ENCODE results near the gene SMCO2.

SMCO2 gene

DNA sequence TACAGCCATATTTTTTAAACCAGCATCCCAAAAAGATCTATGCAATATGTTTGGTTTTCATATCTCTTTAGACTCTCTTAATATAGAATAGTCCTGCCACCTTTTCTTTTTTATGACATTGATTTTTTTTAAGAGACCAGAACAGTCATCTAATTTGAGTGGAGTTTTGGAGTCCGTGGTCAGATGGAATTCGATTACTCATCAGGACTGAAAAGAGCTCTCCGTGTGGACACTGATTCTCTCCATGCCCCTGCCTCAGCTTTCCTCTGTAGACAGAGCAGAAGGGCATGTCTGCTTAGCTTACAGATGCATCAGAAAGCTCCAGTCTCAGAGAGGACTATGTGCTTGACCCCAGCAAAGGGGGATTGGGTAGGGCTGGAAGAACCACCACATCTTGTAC lies 27.8 kb downstream of the SMCO2 start:
- TF ChIP-seq SIN3A (IDR thresholded peaks at IDR 0.05; ENCODE audit: borderline replicate concordance, insufficient read depth, low read length) (no peak), FOXP2 (optimal IDR thresholded peaks at IDR 0.05; ENCODE audit: borderline replicate concordance, extremely low read depth, extremely low read length, insufficient read depth) (no peak), POLR2AphosphoS5 (IDR thresholded peaks at IDR 0.05; ENCODE audit: low read depth, low read length) (no peak), TAF1 (IDR thresholded peaks at IDR 0.05; ENCODE audit: borderline replicate concordance, insufficient read depth, low read length) (no peak)
- TF ChIP-seq, protein P1, sequence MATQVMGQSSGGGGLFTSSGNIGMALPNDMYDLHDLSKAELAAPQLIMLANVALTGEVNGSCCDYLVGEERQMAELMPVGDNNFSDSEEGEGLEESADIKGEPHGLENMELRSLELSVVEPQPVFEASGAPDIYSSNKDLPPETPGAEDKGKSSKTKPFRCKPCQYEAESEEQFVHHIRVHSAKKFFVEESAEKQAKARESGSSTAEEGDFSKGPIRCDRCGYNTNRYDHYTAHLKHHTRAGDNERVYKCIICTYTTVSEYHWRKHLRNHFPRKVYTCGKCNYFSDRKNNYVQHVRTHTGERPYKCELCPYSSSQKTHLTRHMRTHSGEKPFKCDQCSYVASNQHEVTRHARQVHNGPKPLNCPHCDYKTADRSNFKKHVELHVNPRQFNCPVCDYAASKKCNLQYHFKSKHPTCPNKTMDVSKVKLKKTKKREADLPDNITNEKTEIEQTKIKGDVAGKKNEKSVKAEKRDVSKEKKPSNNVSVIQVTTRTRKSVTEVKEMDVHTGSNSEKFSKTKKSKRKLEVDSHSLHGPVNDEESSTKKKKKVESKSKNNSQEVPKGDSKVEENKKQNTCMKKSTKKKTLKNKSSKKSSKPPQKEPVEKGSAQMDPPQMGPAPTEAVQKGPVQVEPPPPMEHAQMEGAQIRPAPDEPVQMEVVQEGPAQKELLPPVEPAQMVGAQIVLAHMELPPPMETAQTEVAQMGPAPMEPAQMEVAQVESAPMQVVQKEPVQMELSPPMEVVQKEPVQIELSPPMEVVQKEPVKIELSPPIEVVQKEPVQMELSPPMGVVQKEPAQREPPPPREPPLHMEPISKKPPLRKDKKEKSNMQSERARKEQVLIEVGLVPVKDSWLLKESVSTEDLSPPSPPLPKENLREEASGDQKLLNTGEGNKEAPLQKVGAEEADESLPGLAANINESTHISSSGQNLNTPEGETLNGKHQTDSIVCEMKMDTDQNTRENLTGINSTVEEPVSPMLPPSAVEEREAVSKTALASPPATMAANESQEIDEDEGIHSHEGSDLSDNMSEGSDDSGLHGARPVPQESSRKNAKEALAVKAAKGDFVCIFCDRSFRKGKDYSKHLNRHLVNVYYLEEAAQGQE (IDR thresholded peaks at IDR 0.05; ENCODE audit: insufficient read depth in 1 of 2, low read depth in 2 of 2, low read length in 2 of 2), result no peak

DNA sequence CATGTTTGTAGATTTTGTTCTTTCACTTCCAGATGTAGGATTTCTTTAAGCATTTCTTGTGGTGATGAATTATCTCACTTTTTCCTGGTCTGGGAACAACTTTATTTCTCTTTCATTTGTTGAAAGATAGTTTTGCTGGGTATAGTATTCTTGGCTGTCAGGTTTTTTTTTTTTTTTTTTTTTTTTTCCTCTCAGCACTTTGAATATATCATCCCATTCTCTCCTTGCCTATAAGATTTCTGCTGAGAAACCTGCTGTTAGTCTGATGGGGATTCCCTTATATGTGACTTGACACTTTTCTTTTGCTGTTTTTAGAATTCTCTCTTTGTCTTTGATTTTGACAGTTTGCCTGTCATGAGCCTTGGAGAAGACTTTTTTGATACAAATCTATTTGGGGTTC lies 30.5 kb downstream of the SMCO2 start:
- TF ChIP-seq TAF1 (IDR thresholded peaks at IDR 0.05; ENCODE audit: borderline replicate concordance, insufficient read depth, low read length), result no peak
- TF ChIP-seq POLR2AphosphoS5 (IDR thresholded peaks at IDR 0.05; ENCODE audit: low read depth, low read length), result no peak
- TF ChIP-seq FOXP2 (optimal IDR thresholded peaks at IDR 0.05; ENCODE audit: borderline replicate concordance, extremely low read depth, extremely low read length, insufficient read depth), result no peak
- TF ChIP-seq, protein P1 (IDR thresholded peaks at IDR 0.05; ENCODE audit: insufficient read depth in 1 of 2, low read depth in 2 of 2, low read length in 2 of 2), result no peak
- no peak for TF ChIP-seq SIN3A (IDR thresholded peaks at IDR 0.05; ENCODE audit: borderline replicate concordance, insufficient read depth, low read length)

DNA sequence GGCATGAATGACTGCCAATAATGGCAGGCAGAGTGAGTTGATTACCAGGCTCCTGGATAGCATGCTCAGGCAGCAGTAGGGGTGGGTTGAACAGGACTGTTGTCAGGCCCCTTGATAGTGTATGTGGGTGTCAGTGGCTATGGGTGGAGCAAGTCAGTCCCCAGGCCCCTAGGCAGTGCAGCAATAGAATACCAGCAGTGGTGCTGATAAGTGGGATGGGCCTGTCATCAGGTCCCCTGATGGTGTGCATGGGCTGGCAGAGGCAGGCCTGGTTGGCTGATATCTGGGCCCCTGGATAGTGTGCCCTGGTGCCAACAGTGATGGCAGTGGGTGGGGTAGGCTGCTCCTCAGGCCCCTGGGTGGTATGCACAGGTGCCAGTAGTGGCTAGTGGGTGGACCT lies 32.4 kb downstream of the SMCO2 start:
- TF ChIP-seq, protein P1 (IDR thresholded peaks at IDR 0.05; ENCODE audit: insufficient read depth in 1 of 2, low read depth in 2 of 2, low read length in 2 of 2), result no peak

DNA sequence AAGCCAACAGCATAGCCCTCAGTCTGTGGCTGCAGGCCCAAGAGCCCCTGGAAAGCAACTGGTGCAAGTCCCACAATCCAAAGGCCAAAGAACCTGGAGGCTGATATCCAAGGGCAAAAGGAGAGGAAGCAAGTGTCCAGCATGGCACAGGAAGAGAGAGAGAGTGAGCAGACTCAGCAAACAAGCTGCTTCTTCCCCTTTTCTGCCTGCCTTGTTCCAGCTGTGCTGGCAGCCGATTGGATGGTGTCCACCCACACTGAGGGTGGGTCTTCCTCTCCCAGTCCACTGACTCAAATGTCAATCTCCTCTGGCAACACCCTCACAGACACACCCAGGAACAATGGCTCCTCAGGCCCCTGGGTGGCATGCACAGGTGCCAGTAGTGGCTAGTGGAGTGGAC lies 33.5 kb downstream of the SMCO2 start:
- no peak for TF ChIP-seq TAF1 (IDR thresholded peaks at IDR 0.05; ENCODE audit: borderline replicate concordance, insufficient read depth, low read length)
- TF ChIP-seq POLR2AphosphoS5 (IDR thresholded peaks at IDR 0.05; ENCODE audit: low read depth, low read length), result no peak
- TF ChIP-seq, protein P1 (IDR thresholded peaks at IDR 0.05; ENCODE audit: insufficient read depth in 1 of 2, low read depth in 2 of 2, low read length in 2 of 2), result no peak
- TF ChIP-seq FOXP2 (optimal IDR thresholded peaks at IDR 0.05; ENCODE audit: borderline replicate concordance, extremely low read depth, extremely low read length, insufficient read depth), result no peak
- no peak for TF ChIP-seq SIN3A (IDR thresholded peaks at IDR 0.05; ENCODE audit: borderline replicate concordance, insufficient read depth, low read length)

DNA sequence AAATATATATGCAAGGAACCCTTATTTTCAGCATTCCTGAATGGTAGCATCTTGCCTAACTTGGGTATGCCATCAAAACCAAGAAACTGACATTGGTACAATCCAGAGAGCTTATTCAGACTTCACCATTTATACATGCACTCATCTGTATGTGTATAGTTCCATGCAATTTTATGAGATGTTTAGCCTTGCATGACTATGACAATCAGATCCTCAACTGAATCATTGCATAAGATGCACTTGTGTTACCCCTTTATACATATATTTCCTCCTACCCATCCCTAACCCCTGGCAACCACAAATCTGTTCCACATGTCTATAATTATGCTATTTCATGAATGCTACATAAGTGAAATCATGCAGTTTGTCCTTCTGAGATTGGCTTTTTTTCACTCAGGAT lies 40.4 kb downstream of the SMCO2 start:
- no peak for TF ChIP-seq SIN3A (IDR thresholded peaks at IDR 0.05; ENCODE audit: borderline replicate concordance, insufficient read depth, low read length)
- TF ChIP-seq, protein P1 (IDR thresholded peaks at IDR 0.05; ENCODE audit: insufficient read depth in 1 of 2, low read depth in 2 of 2, low read length in 2 of 2), result no peak
- no peak for TF ChIP-seq TAF1 (IDR thresholded peaks at IDR 0.05; ENCODE audit: borderline replicate concordance, insufficient read depth, low read length)
- no peak for TF ChIP-seq POLR2AphosphoS5 (IDR thresholded peaks at IDR 0.05; ENCODE audit: low read depth, low read length)
- TF ChIP-seq FOXP2 (optimal IDR thresholded peaks at IDR 0.05; ENCODE audit: borderline replicate concordance, extremely low read depth, extremely low read length, insufficient read depth), result no peak
